Measurements from ENCODE around the gene OR1F1.

DNA sequence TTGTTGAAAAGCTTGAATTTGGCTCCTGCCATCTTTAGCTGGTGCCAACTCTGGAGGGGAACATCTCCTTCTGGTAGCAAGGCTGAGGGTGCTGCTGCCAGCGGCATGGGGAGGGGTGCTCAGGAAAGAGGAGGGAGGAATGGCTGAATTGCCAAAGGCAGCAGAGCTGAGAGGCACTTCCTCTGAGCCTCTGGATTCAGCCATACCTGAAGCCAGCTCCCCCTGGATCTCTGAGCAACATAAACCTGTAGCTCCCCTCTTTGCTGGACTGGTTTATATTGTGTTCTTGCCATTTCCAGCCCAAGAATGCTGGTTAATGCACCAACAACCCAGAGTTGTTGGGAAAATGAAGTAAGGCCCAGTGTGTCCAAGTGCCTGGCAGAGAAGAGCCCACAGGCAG is 61.0 kb downstream of the OR1F1 start:
- TF ChIP-seq, protein P1, sequence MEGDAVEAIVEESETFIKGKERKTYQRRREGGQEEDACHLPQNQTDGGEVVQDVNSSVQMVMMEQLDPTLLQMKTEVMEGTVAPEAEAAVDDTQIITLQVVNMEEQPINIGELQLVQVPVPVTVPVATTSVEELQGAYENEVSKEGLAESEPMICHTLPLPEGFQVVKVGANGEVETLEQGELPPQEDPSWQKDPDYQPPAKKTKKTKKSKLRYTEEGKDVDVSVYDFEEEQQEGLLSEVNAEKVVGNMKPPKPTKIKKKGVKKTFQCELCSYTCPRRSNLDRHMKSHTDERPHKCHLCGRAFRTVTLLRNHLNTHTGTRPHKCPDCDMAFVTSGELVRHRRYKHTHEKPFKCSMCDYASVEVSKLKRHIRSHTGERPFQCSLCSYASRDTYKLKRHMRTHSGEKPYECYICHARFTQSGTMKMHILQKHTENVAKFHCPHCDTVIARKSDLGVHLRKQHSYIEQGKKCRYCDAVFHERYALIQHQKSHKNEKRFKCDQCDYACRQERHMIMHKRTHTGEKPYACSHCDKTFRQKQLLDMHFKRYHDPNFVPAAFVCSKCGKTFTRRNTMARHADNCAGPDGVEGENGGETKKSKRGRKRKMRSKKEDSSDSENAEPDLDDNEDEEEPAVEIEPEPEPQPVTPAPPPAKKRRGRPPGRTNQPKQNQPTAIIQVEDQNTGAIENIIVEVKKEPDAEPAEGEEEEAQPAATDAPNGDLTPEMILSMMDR (IDR thresholded peaks at IDR 0.05) = no peak
- TF ChIP-seq, protein P2, sequence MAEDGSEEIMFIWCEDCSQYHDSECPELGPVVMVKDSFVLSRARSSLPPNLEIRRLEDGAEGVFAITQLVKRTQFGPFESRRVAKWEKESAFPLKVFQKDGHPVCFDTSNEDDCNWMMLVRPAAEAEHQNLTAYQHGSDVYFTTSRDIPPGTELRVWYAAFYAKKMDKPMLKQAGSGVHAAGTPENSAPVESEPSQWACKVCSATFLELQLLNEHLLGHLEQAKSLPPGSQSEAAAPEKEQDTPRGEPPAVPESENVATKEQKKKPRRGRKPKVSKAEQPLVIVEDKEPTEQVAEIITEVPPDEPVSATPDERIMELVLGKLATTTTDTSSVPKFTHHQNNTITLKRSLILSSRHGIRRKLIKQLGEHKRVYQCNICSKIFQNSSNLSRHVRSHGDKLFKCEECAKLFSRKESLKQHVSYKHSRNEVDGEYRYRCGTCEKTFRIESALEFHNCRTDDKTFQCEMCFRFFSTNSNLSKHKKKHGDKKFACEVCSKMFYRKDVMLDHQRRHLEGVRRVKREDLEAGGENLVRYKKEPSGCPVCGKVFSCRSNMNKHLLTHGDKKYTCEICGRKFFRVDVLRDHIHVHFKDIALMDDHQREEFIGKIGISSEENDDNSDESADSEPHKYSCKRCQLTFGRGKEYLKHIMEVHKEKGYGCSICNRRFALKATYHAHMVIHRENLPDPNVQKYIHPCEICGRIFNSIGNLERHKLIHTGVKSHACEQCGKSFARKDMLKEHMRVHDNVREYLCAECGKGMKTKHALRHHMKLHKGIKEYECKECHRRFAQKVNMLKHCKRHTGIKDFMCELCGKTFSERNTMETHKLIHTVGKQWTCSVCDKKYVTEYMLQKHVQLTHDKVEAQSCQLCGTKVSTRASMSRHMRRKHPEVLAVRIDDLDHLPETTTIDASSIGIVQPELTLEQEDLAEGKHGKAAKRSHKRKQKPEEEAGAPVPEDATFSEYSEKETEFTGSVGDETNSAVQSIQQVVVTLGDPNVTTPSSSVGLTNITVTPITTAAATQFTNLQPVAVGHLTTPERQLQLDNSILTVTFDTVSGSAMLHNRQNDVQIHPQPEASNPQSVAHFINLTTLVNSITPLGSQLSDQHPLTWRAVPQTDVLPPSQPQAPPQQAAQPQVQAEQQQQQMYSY (CRISPR knock-in tag; IDR thresholded peaks at IDR 0.05) = no peak
- no peak for TF ChIP-seq GABPB1 (CRISPR knock-in tag; IDR thresholded peaks at IDR 0.05)
- TF ChIP-seq CBFB (CRISPR knock-in tag; IDR thresholded peaks at IDR 0.05; ENCODE audit: low read depth) = no peak
- no peak for TF ChIP-seq NFE2L1 (CRISPR knock-in tag; IDR thresholded peaks at IDR 0.05)

All from WTC11 (cell line).